ENCODE measurements around the gene UGT1A8. TPM values are rescaled to one million over a fixed set of nuclear protein-coding genes. Genes with fewer than 3 reads are reported as not detected.
"Not testable (repeated sequence)": the region's sequence is repeated elsewhere in the genome, so short reads cannot be mapped to it uniquely, and the experiment has no call there.

The UGT1A8 gene
- total RNA-seq, 2 donors from 2014 or later: not detected

DNA sequence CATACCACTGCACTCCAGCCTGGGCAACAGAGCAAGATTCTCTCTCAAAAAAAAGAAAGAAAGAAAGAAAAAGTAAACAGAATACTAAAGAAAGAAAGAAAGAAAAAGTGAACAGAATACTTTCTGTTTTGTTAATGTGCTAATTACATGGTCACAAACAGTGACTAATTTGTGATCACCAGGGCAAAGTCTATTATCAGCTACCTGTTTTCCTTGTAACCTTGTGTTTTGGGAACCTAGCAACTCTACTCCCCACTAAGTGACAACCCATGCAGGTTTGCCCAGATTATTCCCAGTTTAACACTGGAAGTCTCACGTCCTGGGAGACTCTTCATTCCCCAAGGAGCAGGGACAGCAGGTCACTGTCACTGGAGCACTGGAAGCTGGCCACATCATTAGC, 37.6 kb downstream of the UGT1A8 start:
- Histone ChIP-seq H3K9ac (ENCODE audit: extremely low read depth, low read length, poor library complexity, severe bottlenecking) (no peak overlapping the region), H3K27me3 (ENCODE audit: control insufficient read depth, insufficient read depth, low read length, poor library complexity, severe bottlenecking) (peaks cover 11% of the 10 kb centered on the region), H3K9me3 (ENCODE audit: control insufficient read depth, low read length) (no peaks in the 10 kb centered on the region), H3K36me3 (ENCODE audit: control insufficient read depth, insufficient read depth, low read length) (no peaks in the 10 kb centered on the region), H3K4me1 (ENCODE audit: control insufficient read depth, insufficient read depth, low read length) (no peaks in the 10 kb centered on the region), H3K27ac (ENCODE audit: low read depth, low read length) (no peak overlapping the region), H3K4me3 (ENCODE audit: low read length) (no peak overlapping the region)
- Mint-ChIP-seq H3K4me1 (no peaks in the 10 kb centered on the region), H3K27me3 (ENCODE audit: insufficient read depth) (peaks cover 9% of the 10 kb centered on the region), H3K9me3 (no peaks in the 10 kb centered on the region), H3K27ac (no peak overlapping the region), H3K4me3 (no peak overlapping the region), H3K36me3 (ENCODE audit: low read depth) (no peaks in the 10 kb centered on the region)
- TF ChIP-seq, protein P1, sequence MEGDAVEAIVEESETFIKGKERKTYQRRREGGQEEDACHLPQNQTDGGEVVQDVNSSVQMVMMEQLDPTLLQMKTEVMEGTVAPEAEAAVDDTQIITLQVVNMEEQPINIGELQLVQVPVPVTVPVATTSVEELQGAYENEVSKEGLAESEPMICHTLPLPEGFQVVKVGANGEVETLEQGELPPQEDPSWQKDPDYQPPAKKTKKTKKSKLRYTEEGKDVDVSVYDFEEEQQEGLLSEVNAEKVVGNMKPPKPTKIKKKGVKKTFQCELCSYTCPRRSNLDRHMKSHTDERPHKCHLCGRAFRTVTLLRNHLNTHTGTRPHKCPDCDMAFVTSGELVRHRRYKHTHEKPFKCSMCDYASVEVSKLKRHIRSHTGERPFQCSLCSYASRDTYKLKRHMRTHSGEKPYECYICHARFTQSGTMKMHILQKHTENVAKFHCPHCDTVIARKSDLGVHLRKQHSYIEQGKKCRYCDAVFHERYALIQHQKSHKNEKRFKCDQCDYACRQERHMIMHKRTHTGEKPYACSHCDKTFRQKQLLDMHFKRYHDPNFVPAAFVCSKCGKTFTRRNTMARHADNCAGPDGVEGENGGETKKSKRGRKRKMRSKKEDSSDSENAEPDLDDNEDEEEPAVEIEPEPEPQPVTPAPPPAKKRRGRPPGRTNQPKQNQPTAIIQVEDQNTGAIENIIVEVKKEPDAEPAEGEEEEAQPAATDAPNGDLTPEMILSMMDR (conservative IDR thresholded peaks at IDR 0.05): no peak
- no peak for DNase-seq
- 77% methylated on average over 1 of the region's 1 CpG; no CpG with 5 or more reads in 1 of the 2 experiments for WGBS, 2 experiments (ENCODE audit: insufficient coverage in 1 of 2, insufficient read length in 1 of 2)

DNA sequence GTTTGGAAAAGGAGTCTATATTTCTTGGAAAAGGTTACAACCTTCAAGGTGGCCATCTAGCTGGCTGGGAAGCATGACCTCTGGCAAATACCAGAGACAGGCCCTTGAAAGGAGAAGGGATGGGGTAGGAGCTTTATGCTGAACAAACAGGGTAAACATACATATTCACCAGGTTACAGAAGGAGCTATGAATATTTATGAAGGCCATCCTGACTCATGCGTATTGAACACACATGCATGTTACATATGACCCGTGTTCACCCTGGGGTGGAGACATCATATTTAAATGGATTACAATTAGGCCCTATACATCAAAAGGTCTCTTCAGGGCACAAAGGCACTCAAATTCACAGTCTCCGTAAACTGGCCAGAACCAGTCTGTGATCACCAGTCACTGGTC, 38.5 kb downstream of the UGT1A8 start:
- H3K4me3 Mint-ChIP-seq; H3K4me3 ChIP-seq (ENCODE audit: low read length); H3K9me3 ChIP-seq (ENCODE audit: control insufficient read depth, low read length); H3K36me3 Mint-ChIP-seq (ENCODE audit: low read depth); DNase-seq; H3K4me1 ChIP-seq (ENCODE audit: control insufficient read depth, insufficient read depth, low read length); H3K27ac ChIP-seq (ENCODE audit: low read depth, low read length); H3K27ac Mint-ChIP-seq; H3K9ac ChIP-seq (ENCODE audit: extremely low read depth, low read length, poor library complexity, severe bottlenecking); H3K9me3 Mint-ChIP-seq; H3K4me1 Mint-ChIP-seq; H3K27me3 Mint-ChIP-seq (ENCODE audit: insufficient read depth); H3K36me3 ChIP-seq (ENCODE audit: control insufficient read depth, insufficient read depth, low read length): not testable (repeated sequence)
- 83% methylated on average over 2 of the region's 3 CpGs; no CpG with 5 or more reads in 1 of the 2 experiments for WGBS, 2 experiments (ENCODE audit: insufficient coverage in 1 of 2, insufficient read length in 1 of 2)
- peaks cover 14% of the 10 kb centered on the region for H3K27me3 ChIP-seq (ENCODE audit: control insufficient read depth, insufficient read depth, low read length, poor library complexity, severe bottlenecking)

DNA sequence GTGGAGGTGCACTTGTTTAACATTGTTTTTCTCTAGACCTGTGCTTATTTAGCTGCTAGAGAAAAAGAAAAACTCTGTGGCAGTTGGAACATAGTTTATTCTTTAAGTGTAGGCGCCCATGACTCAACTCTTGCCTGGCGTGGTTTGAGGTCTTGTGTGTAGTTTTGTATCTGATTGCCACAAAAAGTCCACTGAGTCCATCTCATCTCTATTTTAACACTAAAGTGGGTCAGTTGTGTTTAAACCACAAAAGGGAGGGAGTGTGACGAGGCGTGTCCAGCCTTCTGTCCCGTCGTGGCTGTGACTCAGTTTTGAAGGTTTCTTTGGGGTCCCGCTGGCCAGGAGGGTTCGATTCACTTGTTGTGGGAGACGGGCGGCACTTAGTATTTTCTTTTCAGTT, 39.0 kb downstream of the UGT1A8 start:
- Histone ChIP-seq H3K27ac (ENCODE audit: low read depth, low read length) (no peak overlapping the region), H3K9me3 (ENCODE audit: control insufficient read depth, low read length) (no peaks in the 10 kb centered on the region), H3K27me3 (ENCODE audit: control insufficient read depth, insufficient read depth, low read length, poor library complexity, severe bottlenecking) (peaks cover 14% of the 10 kb centered on the region), H3K9ac (ENCODE audit: extremely low read depth, low read length, poor library complexity, severe bottlenecking) (no peak overlapping the region), H3K4me1 (ENCODE audit: control insufficient read depth, insufficient read depth, low read length) (no peaks in the 10 kb centered on the region), H3K4me3 (ENCODE audit: low read length) (no peak overlapping the region), H3K36me3 (ENCODE audit: control insufficient read depth, insufficient read depth, low read length) (no peaks in the 10 kb centered on the region)
- H3K27me3 Mint-ChIP-seq (ENCODE audit: insufficient read depth): peaks cover 7% of the 10 kb centered on the region
- 93% methylated on average over 9 to 10 of the region's 10 CpGs for WGBS, 2 experiments (ENCODE audit: insufficient coverage in 1 of 2, insufficient read length in 1 of 2)
- TF ChIP-seq, protein P1 (conservative IDR thresholded peaks at IDR 0.05): no peak
- no peaks in the 10 kb centered on the region for H3K9me3 Mint-ChIP-seq
- H3K27ac Mint-ChIP-seq: no peak overlapping the region
- H3K4me1 Mint-ChIP-seq: no peaks in the 10 kb centered on the region
- H3K4me3 Mint-ChIP-seq: no peak overlapping the region
- H3K36me3 Mint-ChIP-seq (ENCODE audit: low read depth): no peaks in the 10 kb centered on the region
- no peak for DNase-seq

DNA sequence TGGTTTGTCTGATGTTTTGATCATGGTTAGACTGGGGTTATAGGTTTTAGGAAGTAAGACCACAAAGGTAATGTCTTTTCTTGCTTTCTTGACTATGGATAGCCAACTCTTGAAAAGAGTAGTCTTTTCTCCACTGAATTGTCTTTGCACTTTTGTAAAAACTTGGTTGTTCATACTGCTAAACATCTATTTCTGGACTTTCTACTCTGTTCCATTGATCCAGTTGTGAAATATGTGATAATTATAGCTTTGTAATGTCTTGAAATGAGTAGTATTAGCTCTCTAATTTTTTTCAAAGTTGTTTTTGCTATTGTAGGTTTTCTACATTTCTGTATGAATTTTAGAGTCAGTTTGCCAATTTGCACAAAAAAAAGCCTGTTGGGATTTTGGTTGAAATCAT, 41.2 kb downstream of the UGT1A8 start:
- H3K27ac ChIP-seq (ENCODE audit: low read depth, low read length): no peak overlapping the region
- H3K9ac ChIP-seq (ENCODE audit: extremely low read depth, low read length, poor library complexity, severe bottlenecking): no peak overlapping the region
- H3K4me1 ChIP-seq (ENCODE audit: control insufficient read depth, insufficient read depth, low read length): no peaks in the 10 kb centered on the region
- H3K9me3 ChIP-seq (ENCODE audit: control insufficient read depth, low read length): no peaks in the 10 kb centered on the region
- H3K27me3 ChIP-seq (ENCODE audit: control insufficient read depth, insufficient read depth, low read length, poor library complexity, severe bottlenecking): peaks cover 14% of the 10 kb centered on the region
- Mint-ChIP-seq H3K27ac (no peak overlapping the region), H3K9me3 (peaks cover 3% of the 10 kb centered on the region), H3K4me3 (no peak overlapping the region), H3K4me1 (no peaks in the 10 kb centered on the region), H3K36me3 (ENCODE audit: low read depth) (no peaks in the 10 kb centered on the region), H3K27me3 (ENCODE audit: insufficient read depth) (peaks cover 7% of the 10 kb centered on the region)
- no peak for DNase-seq
- H3K36me3 ChIP-seq (ENCODE audit: control insufficient read depth, insufficient read depth, low read length): no peaks in the 10 kb centered on the region
- TF ChIP-seq, protein P1 (conservative IDR thresholded peaks at IDR 0.05): no peak
- H3K4me3 ChIP-seq (ENCODE audit: low read length): no peak overlapping the region
